ENCODE data around the gene CYP4F3. TPM values are rescaled to one million over a fixed set of nuclear protein-coding genes. Genes with fewer than 3 reads are reported as not detected.
"Not testable (repeated sequence)": the region's sequence is repeated elsewhere in the genome, so short reads cannot be mapped to it uniquely, and the experiment has no call there.

The CYP4F3 gene, protein sequence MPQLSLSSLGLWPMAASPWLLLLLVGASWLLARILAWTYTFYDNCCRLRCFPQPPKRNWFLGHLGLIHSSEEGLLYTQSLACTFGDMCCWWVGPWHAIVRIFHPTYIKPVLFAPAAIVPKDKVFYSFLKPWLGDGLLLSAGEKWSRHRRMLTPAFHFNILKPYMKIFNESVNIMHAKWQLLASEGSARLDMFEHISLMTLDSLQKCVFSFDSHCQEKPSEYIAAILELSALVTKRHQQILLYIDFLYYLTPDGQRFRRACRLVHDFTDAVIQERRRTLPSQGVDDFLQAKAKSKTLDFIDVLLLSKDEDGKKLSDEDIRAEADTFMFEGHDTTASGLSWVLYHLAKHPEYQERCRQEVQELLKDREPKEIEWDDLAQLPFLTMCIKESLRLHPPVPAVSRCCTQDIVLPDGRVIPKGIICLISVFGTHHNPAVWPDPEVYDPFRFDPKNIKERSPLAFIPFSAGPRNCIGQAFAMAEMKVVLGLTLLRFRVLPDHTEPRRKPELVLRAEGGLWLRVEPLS
- polyA plus RNA-seq (ENCODE audit: insufficient read length in 4 of 4): 1 to 10 TPM in 1 of 4 donors, under 1 TPM in 3; 0.16 to 1.3 (median 0.54) TPM

DNA sequence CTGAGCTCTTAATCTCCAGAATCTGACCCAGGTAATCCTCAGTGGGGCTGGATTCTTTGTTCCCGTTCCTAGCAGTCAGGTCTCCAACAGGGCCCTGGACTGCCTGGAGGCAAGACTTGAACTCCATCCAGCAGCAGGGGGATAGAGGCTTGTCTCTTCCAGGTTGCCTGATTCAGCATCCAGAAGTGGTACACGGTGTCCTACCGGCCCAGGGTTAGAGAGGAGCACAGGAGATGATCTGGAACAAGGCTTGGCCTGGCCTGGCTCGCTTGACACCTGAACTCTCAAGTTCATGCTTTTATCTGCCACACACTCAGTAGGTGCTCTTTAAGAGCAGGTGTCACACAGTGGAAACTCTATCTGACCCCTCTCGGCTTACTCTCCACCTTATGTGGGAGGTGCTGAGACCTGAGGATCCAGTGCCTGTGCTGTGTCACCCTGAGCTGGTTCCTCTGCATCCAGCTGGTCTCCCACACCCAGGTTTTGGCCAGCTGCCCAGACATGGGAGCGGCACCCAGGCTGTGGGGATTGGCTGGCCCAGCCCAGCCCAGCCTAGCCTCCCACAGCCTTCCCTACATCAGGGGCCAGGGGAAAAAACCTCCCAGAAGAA is at the start of gene CYP4F3:
CYP4F3 (plus strand) TSS at position 604 of the 610 bp plus-strand sequence. CDS start 519 bp downstream, outside the sequence.
- peak in 1 of 4 donors; percentile 7 for DNase-seq (ENCODE audit: low read depth in 4 of 4, low spot score in 2 of 4)

DNA sequence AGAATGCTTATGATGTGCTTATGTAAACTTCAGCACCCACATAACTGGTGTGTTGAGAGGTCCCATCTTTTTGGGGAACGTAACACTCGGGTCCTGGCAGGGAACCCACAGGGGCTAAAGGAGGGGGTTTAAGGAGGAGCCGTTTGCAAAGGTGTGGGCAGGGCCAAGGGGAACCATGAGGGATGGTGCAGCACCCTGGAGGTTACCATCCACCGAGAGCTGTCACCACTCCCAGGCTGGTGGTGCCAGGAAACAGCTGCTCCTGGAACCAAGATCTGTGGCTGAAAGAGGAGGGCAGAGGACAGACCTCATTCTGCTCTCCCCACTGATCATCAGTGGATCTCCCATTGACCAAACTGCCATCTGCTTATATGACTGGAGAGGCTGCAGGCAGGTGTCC is 48.9 kb upstream of the CYP4F3 start:
- no peak for DNase-seq (ENCODE audit: low read depth in 4 of 4, low spot score in 2 of 4)

DNA sequence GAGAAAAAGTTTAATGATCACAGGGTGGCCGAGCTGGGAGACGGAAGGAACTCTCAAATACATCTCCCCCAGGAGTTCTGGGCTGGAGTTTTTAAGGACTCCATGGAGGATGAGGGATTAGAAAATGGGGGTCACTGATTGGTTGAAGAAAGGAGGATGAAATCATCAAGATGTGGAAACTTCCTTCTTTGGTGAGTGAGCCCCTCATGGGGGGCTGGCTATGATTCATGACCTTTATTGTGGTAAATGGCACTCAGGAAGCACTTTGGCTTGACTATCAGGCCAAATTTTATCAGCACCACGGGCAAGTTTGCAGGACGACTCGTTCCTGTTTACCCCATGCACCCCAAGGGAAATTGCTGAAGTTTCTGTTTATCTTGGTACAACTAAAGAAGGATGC is 48.2 kb upstream of the CYP4F3 start:
- not testable (repeated sequence) for DNase-seq (ENCODE audit: low read depth in 4 of 4, low spot score in 2 of 4)

DNA sequence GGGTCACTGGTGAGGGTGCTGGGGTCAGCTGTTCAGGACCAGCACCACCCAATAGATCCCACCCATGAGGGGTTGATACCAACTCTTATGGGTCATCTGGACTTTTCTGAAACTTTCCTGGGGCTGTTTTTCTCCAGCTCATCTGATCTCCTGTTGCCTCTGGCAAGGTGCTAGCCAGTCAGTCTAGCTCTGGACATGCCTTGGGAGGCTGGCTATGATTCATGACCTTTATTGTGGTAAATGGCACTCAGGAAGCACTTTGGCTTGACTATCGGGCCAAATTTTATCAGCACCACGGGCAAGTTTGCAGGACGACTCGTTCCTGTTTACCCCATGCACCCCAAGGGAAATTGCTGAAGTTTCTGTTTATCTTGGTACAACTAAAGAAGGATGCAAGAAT is 46.9 kb upstream of the CYP4F3 start:
- not testable (repeated sequence) for DNase-seq (ENCODE audit: low read depth in 4 of 4, low spot score in 2 of 4)

DNA sequence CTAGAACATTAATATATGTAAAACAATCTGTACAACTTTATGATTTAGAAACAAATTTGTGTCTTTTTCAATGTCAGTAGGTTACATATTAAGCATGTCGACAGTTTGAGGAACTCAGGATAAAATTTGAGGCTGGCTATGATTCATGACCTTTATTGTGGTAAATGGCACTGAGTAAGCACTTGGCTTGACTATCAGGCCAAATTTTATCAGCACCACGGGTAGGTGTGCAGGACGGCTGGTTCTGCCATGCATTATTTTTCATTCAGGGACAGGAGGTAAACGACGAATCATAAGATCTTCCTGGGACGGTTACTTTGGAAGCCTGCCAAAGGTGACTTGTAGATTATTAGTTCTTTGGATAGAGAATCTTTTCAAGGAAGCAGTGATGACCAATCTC is 45.6 kb upstream of the CYP4F3 start:
- no peak for DNase-seq (ENCODE audit: low read depth in 4 of 4, low spot score in 2 of 4)

DNA sequence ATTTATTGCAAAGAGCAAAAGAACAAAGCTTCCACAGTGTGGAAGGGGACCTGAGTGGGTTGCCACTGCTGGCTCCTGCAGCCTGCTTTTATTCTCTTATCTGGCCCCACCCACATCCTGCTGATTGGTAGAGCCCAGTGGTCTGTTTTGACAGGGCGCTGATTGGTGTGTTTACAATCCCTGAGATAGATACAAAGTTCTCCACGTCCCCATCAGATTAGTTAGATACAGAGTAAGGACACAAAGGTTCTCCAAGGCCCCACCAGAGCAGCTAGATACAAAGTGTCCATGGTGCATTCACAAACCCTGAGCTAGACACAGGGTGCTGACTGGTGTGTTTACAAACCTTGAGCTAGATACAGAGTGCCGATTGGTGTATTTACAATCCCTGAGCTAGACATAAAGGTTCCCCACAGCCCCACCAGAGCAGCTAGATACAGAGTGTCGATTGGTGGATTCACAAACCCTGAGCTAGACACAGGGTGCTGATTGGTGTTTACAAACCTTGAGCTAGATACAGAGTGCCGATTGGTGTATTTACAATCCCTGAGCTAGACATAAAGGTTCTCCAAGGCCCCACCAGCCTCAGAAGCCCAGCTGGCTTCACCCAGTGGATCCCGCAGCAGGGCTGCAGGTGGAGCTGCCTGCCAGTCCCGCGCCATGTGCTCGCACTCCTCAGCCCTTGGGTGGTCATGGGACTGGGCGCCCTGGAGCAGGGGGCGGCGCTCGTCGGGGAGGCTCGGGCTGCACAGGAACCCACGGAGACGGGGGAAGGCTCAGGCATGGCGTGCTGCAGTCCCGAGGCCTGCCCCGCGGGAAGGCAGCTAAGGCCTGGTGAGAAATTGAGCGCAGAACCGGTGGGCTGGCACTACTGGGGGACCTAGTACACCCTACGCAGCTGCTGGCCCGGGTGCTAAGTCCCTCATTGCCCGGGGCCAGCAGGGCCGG is 32.4 kb upstream of the CYP4F3 start:
- DNase-seq (ENCODE audit: low read depth in 4 of 4, low spot score in 2 of 4): not testable (repeated sequence)

DNA sequence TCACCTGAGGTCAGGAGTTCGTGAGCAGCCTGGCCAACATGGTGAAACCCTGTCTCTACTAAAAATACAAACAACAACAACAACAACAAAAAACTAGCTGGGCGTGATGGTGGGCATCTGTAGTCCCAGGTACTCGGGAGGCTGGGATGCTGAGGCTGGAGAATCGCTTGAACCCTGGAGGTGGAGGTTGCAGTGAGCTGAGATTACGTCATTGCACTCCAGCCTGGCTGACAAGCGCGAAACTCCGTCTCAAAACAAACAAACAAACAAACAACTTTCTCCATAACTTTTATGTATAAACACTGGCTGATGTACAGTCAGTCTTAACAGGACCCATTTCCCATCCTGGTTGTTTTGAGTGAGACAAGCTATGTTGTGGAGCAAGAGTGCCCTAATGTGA is 31.4 kb upstream of the CYP4F3 start:
- DNase-seq (ENCODE audit: low read depth in 4 of 4, low spot score in 2 of 4): no peak

DNA sequence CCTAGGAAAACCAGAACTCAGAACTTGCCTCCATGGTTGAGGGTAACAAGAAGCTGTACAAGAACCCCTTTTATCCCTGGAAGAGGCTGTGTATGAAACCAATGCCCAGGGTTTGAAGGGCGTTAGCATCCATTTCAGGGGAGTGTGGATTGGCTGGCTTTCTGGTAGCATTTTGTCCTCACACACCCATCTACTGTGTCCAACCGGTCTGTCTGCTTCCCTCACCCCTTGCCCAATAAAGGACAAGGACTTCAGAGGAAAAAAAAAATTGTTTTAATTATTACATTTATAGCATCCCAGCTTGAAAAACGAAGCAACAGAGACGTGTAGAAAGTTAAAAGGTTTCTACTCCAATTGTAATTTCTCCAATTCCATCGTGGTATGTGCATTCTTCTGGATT is 28.4 kb upstream of the CYP4F3 start:
- no peak for DNase-seq (ENCODE audit: low read depth in 4 of 4, low spot score in 2 of 4)

DNA sequence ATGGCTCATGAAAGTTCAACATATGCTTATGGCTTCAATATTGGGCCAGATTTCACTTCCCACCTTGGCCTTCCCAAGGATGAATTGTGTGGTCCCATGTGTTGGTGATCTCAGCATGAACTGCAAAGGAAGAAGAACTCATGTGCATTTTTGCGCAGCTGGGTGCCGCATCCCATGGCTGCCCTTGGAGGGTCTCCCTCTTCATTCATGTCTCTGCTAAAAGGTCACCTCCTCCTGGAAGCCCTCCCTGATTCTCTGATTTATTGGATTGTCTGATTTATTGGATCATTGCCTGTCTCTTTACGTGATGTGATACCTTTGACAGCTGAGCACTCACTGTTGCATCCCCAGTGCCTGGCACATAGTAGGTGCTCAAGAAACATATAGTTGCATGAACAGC is 27.4 kb upstream of the CYP4F3 start:
- DNase-seq (ENCODE audit: low read depth in 4 of 4, low spot score in 2 of 4): no peak

DNA sequence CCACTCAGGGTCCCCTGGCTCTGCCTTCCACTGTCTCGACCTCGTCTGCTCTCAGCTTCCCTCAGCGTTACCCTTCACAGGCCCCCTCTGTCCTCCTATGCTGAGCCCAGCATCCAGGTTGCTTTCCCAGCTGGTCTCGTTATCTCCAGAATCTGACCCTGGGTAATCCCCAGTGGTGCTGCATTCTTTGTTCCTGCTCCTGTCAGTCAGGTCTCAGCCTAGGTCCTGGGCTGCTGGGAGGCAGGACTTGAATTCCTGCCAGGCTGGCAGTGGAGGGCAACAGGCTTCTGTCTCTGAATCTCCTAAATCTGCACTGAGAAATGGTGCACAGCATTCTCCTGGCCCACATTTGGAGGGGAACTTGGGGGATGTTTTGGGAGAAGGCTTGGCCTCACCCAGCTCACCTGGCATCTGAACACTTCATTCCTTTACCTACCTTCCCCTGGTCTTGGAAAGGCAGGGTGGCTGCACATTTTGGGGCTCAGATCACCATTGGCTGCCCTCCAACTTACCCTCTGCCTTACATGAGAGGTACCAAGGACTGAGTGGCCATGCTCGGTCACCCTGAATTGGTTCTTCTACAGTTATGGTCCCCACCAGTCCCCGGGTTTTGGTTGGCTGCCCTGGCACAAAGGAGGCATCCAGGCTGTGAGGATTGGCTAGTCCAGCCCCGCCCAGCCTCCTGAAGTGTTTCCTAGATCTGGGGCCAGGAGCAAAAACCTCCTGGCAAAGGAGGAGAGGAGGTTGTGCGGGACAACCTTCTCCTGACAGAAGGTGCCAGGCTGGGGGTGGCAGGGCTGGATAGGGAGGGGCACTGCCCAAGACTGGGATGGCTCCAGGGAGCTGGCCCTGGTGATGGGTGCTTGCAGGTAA is 26.0 kb upstream of the CYP4F3 start, which contains the start of gene CYP4F8:
CYP4F8 (plus strand) TSS at position 712 of the 873 bp plus-strand sequence. CDS start 399 bp downstream, outside the sequence.
- no peak for DNase-seq (ENCODE audit: low read depth in 4 of 4, low spot score in 2 of 4)

DNA sequence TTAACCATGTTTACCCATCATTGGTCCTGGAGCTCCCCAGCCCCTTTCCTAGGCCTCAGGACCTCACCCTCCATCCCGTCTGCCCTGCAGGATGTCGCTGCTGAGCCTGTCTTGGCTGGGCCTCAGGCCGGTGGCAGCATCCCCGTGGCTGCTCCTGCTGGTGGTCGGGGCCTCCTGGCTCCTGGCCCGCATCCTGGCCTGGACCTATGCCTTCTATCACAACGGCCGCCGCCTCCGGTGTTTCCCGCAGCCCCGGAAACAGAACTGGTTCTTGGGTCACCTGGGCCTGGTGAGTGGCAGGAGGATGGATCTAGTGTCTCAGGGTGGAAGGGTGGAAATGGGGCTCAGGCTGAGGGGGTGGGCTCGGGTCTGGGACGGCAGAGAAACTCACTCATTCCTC is 25.2 kb upstream of the CYP4F3 start:
- no peak for DNase-seq (ENCODE audit: low read depth in 4 of 4, low spot score in 2 of 4)

DNA sequence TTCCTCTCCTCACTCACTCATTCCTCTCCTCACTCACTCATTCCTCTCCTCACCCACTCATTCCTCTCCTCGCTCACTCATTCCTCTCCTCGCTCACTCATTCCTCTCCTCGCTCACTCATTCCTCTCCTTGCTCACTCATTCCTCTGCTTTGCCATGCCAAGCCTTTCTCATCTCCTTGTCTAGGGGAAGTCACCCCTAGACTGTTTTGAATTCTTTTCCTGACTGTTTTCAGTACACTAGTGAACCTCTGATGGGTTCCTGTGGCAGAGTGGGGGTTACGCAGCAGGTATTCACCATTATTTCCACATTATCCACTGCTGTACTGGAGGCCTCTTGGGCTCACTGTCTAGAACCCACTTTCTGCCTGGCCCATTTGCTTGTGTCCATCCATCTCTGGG is 24.5 kb upstream of the CYP4F3 start:
- no peak for DNase-seq (ENCODE audit: low read depth in 4 of 4, low spot score in 2 of 4)

DNA sequence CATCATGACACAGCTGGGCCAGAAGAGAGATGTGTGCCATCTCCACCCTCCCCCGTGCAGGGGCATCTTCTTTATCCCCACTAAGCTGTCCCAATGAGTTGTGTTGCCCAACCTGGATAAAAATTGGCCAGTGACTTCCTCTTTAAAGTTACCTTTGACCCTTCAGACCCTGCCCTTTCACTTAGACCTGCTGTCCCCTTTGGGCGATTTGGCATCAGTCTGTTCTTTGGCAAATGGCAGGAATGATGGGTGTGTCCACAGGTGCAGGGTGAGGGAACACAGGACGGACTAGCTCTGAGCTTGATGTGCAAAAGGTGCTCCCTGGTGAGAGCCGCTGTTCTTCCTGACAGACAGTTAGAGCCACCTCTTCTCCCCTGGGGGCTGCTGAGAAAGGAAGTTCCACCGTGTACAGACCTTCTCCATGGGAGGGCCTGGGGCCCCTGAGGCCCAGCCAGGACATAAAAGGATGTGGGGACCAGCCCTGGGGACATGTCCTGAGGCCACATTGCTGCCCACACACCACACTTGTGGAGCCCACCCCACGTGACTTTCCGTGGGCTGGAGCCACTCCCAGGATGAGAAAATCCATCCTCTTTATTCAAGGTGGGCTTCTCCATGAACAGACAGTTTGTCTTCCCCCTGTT is 23.9 kb upstream of the CYP4F3 start:
- DNase-seq (ENCODE audit: low read depth in 4 of 4, low spot score in 2 of 4): no peak

DNA sequence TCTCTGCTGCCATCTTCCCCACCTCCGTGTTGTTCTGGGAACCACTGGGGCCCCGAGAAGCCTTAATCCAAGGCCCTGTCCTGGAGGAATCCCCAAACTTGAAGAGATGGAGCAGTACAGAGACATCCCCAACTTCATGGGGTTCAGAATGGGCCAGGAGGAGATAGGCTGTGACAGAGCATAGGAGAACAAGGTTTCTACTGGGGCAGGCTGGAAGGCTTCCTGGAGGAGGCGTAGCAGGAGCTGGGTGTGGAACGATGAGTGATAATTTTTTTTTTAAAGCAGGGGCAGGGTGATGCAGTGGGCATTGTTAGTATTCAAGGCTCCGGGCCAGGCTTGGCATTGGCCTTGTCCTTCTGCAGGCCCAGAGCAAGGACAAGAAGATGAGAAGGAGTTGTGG is 22.4 kb upstream of the CYP4F3 start:
- no peak for DNase-seq (ENCODE audit: low read depth in 4 of 4, low spot score in 2 of 4)

DNA sequence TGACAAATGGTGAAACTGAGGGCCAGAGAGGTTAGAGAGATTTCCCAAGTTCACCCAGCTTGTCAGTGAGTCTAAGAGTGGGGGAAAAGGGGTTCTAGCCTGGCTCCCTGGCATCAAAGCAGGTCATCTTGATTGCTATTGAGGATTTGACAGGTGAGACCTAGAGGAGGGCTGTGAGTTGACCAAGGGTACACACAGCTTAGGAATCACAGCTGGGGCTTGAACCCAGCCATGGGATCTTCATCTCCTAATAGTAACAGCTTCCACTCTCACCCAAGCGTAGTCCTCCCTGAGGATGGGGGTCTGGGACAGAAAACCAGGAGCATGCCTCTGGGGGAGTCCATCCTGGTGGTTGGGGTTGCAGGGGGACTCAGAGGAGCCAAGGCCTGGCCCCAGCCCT is 18.9 kb upstream of the CYP4F3 start:
- DNase-seq (ENCODE audit: low read depth in 4 of 4, low spot score in 2 of 4): no peak

DNA sequence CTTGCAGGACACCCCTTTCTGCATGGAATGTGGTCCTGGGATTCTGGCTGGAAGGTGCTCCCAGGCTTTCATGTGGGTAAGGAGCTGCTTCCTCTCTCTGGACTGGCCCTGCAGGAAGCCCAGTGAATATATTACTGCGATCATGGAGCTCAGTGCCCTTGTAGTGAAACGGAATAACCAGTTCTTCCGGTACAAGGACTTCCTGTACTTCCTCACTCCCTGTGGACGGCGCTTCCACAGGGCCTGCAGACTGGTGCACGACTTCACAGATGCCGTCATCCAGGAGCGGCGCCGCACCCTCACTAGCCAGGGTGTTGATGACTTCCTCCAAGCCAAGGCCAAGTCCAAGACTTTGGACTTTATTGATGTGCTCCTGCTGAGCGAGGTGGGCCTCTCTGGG is 17.7 kb upstream of the CYP4F3 start:
- no peak for DNase-seq (ENCODE audit: low read depth in 4 of 4, low spot score in 2 of 4)

DNA sequence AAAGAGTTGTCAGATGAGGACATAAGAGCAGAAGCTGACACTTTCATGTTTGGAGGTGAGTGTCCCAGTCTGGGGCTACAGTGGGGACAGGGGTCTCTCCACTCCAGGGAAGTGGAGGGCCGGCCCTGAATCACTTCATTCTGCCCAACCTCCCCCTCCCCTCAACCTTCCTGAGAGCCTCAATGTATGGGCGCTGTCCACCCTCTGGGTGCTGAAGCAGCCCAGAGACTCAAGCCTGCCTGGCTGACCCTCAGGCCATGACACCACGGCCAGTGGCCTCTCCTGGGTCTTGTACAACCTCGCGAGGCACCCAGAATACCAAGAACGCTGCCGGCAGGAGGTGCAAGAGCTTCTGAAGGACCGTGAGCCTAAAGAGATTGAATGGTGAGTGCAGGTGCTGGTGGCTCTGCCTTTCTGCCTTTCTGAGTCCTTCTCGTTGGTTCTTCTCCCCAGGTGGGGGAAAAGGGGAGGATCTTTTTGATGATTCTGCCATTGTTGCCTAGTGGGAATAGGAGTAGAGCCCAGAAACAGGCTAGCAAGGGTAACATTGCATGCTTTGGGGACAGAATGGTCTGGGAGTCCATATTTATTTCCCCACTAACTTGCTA is 16.9 kb upstream of the CYP4F3 start:
- peak in 1 of 4 donors; percentile 13 for DNase-seq (ENCODE audit: low read depth in 4 of 4, low spot score in 2 of 4)

DNA sequence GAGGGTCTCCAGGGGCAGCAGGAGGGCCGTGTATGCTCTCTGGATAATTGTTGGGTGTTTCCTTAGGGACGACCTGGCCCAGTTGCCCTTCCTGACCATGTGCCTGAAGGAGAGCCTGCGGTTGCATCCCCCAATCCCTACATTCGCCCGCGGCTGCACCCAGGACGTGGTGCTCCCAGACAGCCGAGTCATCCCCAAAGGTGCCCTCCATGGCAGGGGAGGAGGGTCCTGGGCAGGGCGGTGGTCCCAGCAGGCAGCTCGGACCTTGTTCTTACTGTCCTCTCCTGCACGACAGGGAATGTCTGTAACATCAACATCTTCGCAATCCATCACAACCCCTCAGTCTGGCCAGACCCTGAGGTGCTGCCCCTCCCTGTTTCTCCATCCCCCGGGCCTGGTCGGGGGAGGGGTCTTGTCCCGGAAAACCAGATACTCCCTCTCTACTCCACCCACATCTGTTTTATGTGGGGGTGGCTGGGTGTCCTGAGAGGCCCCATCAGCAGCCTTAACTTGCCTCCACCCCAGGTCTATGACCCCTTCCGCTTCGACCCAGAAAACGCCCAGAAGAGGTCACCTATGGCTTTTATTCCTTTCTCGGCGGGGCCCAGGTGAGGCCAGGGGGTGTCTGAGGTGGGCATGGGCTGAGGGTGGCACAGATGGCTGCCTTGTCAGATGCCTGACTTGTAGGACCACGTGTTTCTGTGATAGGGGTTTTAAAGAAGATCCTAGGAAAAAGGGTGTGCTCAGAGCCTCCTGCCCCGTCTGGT is 12.3 kb upstream of the CYP4F3 start:
- DNase-seq (ENCODE audit: low read depth in 4 of 4, low spot score in 2 of 4): no peak

All from left renal cortex interstitium (tissue), 4 donors.